Stimulated activated CD4-positive, alpha-beta T cell treated with anti-CD3 and anti-CD28 coated beads, Interleukin-1b, Interleukin-23, amount 100 ng/mL, for 48 hours (primary cell): Measurements from ENCODE around the gene TARBP2.

Source experiments
- DNase-seq: peaks from one replicate; pipeline ENCODE4 v3.0.0-alpha.2; 2020

Gene TARBP2

GRCh38 chr12:53496752-53497032, 4.4 kb upstream of the TARBP2 start:
- no peak for DNase-seq

- no peak for DNase-seq
These were observed 3.6 kb upstream of the TARBP2 start for GRCh38 chr12:53497461-53497860.

GRCh38 chr12:53498235-53498630, 2.9 kb upstream of the TARBP2 start:
- DNase-seq, result no peak

GRCh38 chr12:53499266-53500141, 1.6 kb upstream of the TARBP2 start, which contains the start of gene MAP3K12:
Gene MAP3K12 (minus strand): TSS chr12:53499458. CDS start chr12:53487391, 12,067 bp downstream.
- peak; percentile 57 for DNase-seq

GRCh38 chr12:53500142-53500775, 824 bp upstream of the TARBP2 start:
- no peak for DNase-seq

GRCh38 chr12:53501615-53502181, 615 bp downstream of the TARBP2 start:
- no peak for DNase-seq

- no peak for DNase-seq
These were observed 1.2 kb downstream of the TARBP2 start for GRCh38 chr12:53502331-53502730.

- DNase-seq, result no peak
These were observed 2.1 kb downstream of the TARBP2 start for GRCh38 chr12:53502983-53503728.

GRCh38 chr12:53504004-53504920, 3.2 kb downstream of the TARBP2 start:
- no peak for DNase-seq

GRCh38 chr12:53505086-53505485, 4.0 kb downstream of the TARBP2 start:
- DNase-seq, result no peak

- DNase-seq, result no peak
These were observed 4.7 kb downstream of the TARBP2 start for GRCh38 chr12:53505555-53506449.

- DNase-seq, result no peak
These were observed 5.3 kb downstream of the TARBP2 start for GRCh38 chr12:53506450-53506785.

GRCh38 chr12:53506881-53507602, 6.0 kb downstream of the TARBP2 start, which contains the start of gene NPFF:
Gene NPFF (minus strand): TSS chr12:53507484. CDS start chr12:53507474, 10 bp downstream.
- no peak for DNase-seq

- DNase-seq, result no peak
These were observed 6.5 kb downstream of the TARBP2 start for GRCh38 chr12:53507603-53507885.

- peak; percentile 83 for DNase-seq
These were observed 7.6 kb downstream of the TARBP2 start for GRCh38 chr12:53508534-53509170.

- DNase-seq, result no peak
These were observed 9.2 kb downstream of the TARBP2 start for GRCh38 chr12:53510181-53510812.

GRCh38 chr12:53513712-53514410, 12.8 kb downstream of the TARBP2 start:
- no peak for DNase-seq

- DNase-seq, result no peak
These were observed 13.7 kb downstream of the TARBP2 start for GRCh38 chr12:53514628-53515290.

- DNase-seq, result no peak
These were observed 14.2 kb downstream of the TARBP2 start for GRCh38 chr12:53515291-53515680.
